ENCODE results near the gene SH2D6.

- TF ChIP-seq CTCF (IDR thresholded peaks at IDR 0.05; ENCODE audit: insufficient read depth, low read length) (no peak), POLR2AphosphoS5 (IDR thresholded peaks at IDR 0.05; ENCODE audit: low read depth) (no peak), SPI1 (IDR thresholded peaks at IDR 0.05; ENCODE audit: borderline replicate concordance, low read depth) (no peak)
- TF ChIP-seq, protein P1, sequence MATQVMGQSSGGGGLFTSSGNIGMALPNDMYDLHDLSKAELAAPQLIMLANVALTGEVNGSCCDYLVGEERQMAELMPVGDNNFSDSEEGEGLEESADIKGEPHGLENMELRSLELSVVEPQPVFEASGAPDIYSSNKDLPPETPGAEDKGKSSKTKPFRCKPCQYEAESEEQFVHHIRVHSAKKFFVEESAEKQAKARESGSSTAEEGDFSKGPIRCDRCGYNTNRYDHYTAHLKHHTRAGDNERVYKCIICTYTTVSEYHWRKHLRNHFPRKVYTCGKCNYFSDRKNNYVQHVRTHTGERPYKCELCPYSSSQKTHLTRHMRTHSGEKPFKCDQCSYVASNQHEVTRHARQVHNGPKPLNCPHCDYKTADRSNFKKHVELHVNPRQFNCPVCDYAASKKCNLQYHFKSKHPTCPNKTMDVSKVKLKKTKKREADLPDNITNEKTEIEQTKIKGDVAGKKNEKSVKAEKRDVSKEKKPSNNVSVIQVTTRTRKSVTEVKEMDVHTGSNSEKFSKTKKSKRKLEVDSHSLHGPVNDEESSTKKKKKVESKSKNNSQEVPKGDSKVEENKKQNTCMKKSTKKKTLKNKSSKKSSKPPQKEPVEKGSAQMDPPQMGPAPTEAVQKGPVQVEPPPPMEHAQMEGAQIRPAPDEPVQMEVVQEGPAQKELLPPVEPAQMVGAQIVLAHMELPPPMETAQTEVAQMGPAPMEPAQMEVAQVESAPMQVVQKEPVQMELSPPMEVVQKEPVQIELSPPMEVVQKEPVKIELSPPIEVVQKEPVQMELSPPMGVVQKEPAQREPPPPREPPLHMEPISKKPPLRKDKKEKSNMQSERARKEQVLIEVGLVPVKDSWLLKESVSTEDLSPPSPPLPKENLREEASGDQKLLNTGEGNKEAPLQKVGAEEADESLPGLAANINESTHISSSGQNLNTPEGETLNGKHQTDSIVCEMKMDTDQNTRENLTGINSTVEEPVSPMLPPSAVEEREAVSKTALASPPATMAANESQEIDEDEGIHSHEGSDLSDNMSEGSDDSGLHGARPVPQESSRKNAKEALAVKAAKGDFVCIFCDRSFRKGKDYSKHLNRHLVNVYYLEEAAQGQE (IDR thresholded peaks at IDR 0.05; ENCODE audit: insufficient replicate concordance, low read depth): no peak
These were observed 47.5 kb upstream of the SH2D6 start for GRCh38 chr2:85371045-85371444.
